Neural cell (in vitro differentiated cells): Measurements from ENCODE around the gene IP6K1. TPM values are rescaled to one million over a fixed set of nuclear protein-coding genes. Genes with fewer than 3 reads are reported as not detected.

Experiments used
- H2AFZ ChIP-seq: fragments of 200-600, 300-800 bp; sonication (generic), shearing (Covaris generic); 2 replicates; pipeline ENCODE4 v1.6.0; 2014; ENCODE audit warnings: low read depth, mild to moderate bottlenecking, antibody characterized with exemption, low read length, moderate library complexity
- H3F3A ChIP-seq: fragments of 200-600 bp; shearing (Covaris generic); 2 replicates; pipeline ENCODE4 v1.6.1; 2016; ENCODE audit warnings: mild to moderate bottlenecking, moderate library complexity, mixed read lengths, antibody characterized with exemption, low read length; ENCODE audit not compliant: insufficient read depth, poor library complexity, severe bottlenecking
- H3K27ac ChIP-seq: fragments of 200-600, 300-800 bp; sonication (generic), shearing (Covaris generic); 2 replicates; pipeline ENCODE4 v1.5.1; 2014; ENCODE audit warnings: mild to moderate bottlenecking, low read length, moderate library complexity
- H3K27me3 ChIP-seq: fragments of 300-800, 200-600 bp; sonication (generic), shearing (Covaris generic); 2 replicates; pipeline ENCODE4 v1.6.0; 2014; ENCODE audit warnings: mild to moderate bottlenecking, low read depth, low read length, moderate library complexity; ENCODE audit not compliant: insufficient read depth
- H3K36me3 ChIP-seq: fragments of 300-800, 200-600 bp; sonication (generic), shearing (Covaris generic); 2 replicates; pipeline ENCODE4 v1.5.1; 2014; ENCODE audit warnings: mild to moderate bottlenecking, antibody characterized with exemption, low read length, moderate library complexity; ENCODE audit not compliant: insufficient read depth
- H3K4me2 ChIP-seq: fragments of 300-800, 200-600 bp; sonication (generic), shearing (Covaris generic); 2 replicates; pipeline ENCODE4 v1.6.0; 2014; ENCODE audit warnings: mild to moderate bottlenecking, low read length
- H3K4me3 ChIP-seq: fragments of 300-800, 200-600 bp; sonication (generic), shearing (Covaris generic); 2 replicates; pipeline ENCODE4 v1.5.1; 2014; ENCODE audit warnings: mild to moderate bottlenecking, low read length, moderate library complexity
- H3K79me2 ChIP-seq: fragments of 200-600 bp; shearing (Covaris generic); replicated peaks from 2 replicates; pipeline ENCODE4 v1.6.0; 2014; ENCODE audit warnings: mild to moderate bottlenecking, low read length, moderate library complexity; ENCODE audit not compliant: insufficient read depth
- H3K9ac ChIP-seq: fragments of 300-800, 200-600 bp; sonication (generic), shearing (Covaris generic); 2 replicates; pipeline ENCODE4 v1.6.1; 2016; ENCODE audit warnings: mild to moderate bottlenecking, low read length, mixed read lengths
- H3K9me2 ChIP-seq: fragments of 200-600 bp; shearing (Covaris generic); 2 replicates; pipeline ENCODE4 v1.6.1; 2016; ENCODE audit warnings: mild to moderate bottlenecking, low read length, mixed read lengths; ENCODE audit not compliant: insufficient read depth
- H3K9me3 ChIP-seq: fragments of 200-600, 300-800 bp; sonication (generic), shearing (Covaris generic); 2 replicates; pipeline ENCODE4 v1.6.1; 2016; ENCODE audit warnings: mild to moderate bottlenecking, mixed run types, low read length, moderate library complexity, mixed read lengths
- H4K20me1 ChIP-seq: fragments of 200-600 bp; shearing (Covaris generic); 2 replicates; pipeline ENCODE4 v1.6.1; 2016; ENCODE audit warnings: mild to moderate bottlenecking, mixed run types; ENCODE audit not compliant: insufficient read depth
- CTCF ChIP-seq: fragments of 450-650 bp; IDR thresholded peaks from 2 replicates; pipeline ENCODE4 v1.5.1; 2014; ENCODE audit warnings: antibody characterized with exemption, mild to moderate bottlenecking, moderate library complexity; ENCODE audit not compliant: poor library complexity, severe bottlenecking
- EP300 ChIP-seq: fragments of 450-650 bp; conservative IDR thresholded peaks from 2 replicates; pipeline ENCODE4 v1.6.1; 2014; ENCODE audit warnings: antibody characterized with exemption, mild to moderate bottlenecking, moderate library complexity; ENCODE audit not compliant: poor library complexity, severe bottlenecking
- EZH2 ChIP-seq: fragments of 200-600, 300-800 bp; shearing (Covaris generic), sonication (generic); IDR thresholded peaks from 2 replicates; pipeline ENCODE4 v1.6.1; 2014; ENCODE audit warnings: antibody characterized with exemption, low read length, borderline replicate concordance, mild to moderate bottlenecking; ENCODE audit not compliant: insufficient read depth, poor library complexity, severe bottlenecking
- MXI1 ChIP-seq: fragments of 450-650 bp; conservative IDR thresholded peaks from 2 replicates; pipeline ENCODE4 v1.6.1; 2014; ENCODE audit warnings: antibody characterized with exemption, mild to moderate bottlenecking; ENCODE audit not compliant: poor library complexity, severe bottlenecking
- POLR2AphosphoS5 ChIP-seq: IDR thresholded peaks from 2 replicates; pipeline ENCODE4 v1.6.1; 2012
- RAD21 ChIP-seq: fragments of 450-650 bp; conservative IDR thresholded peaks from 2 replicates; pipeline ENCODE4 v1.6.1; 2014; ENCODE audit warnings: antibody characterized with exemption, mild to moderate bottlenecking, moderate library complexity
- REST ChIP-seq: IDR thresholded peaks from 2 replicates; pipeline ENCODE4 v1.6.1; 2012; ENCODE audit warnings: borderline replicate concordance
- SMC3 ChIP-seq: fragments of 450-650 bp; conservative IDR thresholded peaks from 2 replicates; pipeline ENCODE4 v1.6.1; 2014; ENCODE audit warnings: antibody characterized with exemption, mild to moderate bottlenecking, moderate library complexity; ENCODE audit not compliant: poor library complexity
- TAF1 ChIP-seq: IDR thresholded peaks from 2 replicates; pipeline ENCODE4 v1.6.1; 2012; ENCODE audit warnings: low read depth
- polyA plus RNA-seq: library from polyadenylated mRNA; depleted of rRNA; stranded (reverse); fragments of >200 nt; gene quantifications from 2 replicates; pipeline ENCODE4 v1.2.3, GENCODE V29; 2014

IP6K1 gene
- polyA plus RNA-seq, 1 donor from 2014 or later, result 52.7 TPM

GRCh38 chr3:49683162-49683561 lies 103.2 kb downstream of the IP6K1 start (continued):
- no peak for TF ChIP-seq CTCF

GRCh38 chr3:49681543-49681942 lies 104.8 kb downstream of the IP6K1 start:
- Histone ChIP-seq H3F3A (no peaks in the 10 kb centered on the region), H3K79me2 (no peaks in the 10 kb centered on the region), H3K27ac (no peak overlapping the region), H3K4me2 (no peak overlapping the region), H3K27me3 (no peaks in the 10 kb centered on the region), H3K9me3 (no peaks in the 10 kb centered on the region), H4K20me1 (no peaks in the 10 kb centered on the region), H2AFZ (no peak overlapping the region), H3K4me3 (no peak overlapping the region), H3K9ac (no peak overlapping the region), H3K9me2 (no peaks in the 10 kb centered on the region), H3K36me3 (no peaks in the 10 kb centered on the region)
- TF ChIP-seq EP300 (no peak), EZH2 (no peak), TAF1 (no peak), MXI1 (no peak), CTCF (no peak), SMC3 (no peak), REST (no peak), RAD21 (no peak), POLR2AphosphoS5 (no peak)

- no peaks in the 10 kb centered on the region for H3K36me3 ChIP-seq
- H3K9ac ChIP-seq, result no peak overlapping the region
- no peak overlapping the region for H3K27ac ChIP-seq
- H3K4me2 ChIP-seq, result no peak overlapping the region
- H3K27me3 ChIP-seq, result no peaks in the 10 kb centered on the region
- no peaks in the 10 kb centered on the region for H3F3A ChIP-seq
- H3K4me3 ChIP-seq, result no peak overlapping the region
- H2AFZ ChIP-seq, result no peak overlapping the region
- no peaks in the 10 kb centered on the region for H3K9me3 ChIP-seq
- H4K20me1 ChIP-seq, result no peaks in the 10 kb centered on the region
- no peaks in the 10 kb centered on the region for H3K79me2 ChIP-seq
- TF ChIP-seq EP300 (no peak), TAF1 (no peak), RAD21 (no peak), MXI1 (no peak), SMC3 (no peak), POLR2AphosphoS5 (no peak), REST (no peak), CTCF (no peak), EZH2 (no peak)
- H3K9me2 ChIP-seq, result no peaks in the 10 kb centered on the region
Observed at GRCh38 chr3:49681232-49681522, 105.2 kb downstream of the IP6K1 start.
